ENCODE measurements around the gene IFT122. TPM values are rescaled to one million over a fixed set of nuclear protein-coding genes. Genes with fewer than 3 reads are reported as not detected.

Gene IFT122
- total and polyA plus RNA-seq, 2 donors (not counting 3 experiments of a cell fraction or from before 2014, with no cell fraction given), result 38.4 to 41.7 TPM

DNA sequence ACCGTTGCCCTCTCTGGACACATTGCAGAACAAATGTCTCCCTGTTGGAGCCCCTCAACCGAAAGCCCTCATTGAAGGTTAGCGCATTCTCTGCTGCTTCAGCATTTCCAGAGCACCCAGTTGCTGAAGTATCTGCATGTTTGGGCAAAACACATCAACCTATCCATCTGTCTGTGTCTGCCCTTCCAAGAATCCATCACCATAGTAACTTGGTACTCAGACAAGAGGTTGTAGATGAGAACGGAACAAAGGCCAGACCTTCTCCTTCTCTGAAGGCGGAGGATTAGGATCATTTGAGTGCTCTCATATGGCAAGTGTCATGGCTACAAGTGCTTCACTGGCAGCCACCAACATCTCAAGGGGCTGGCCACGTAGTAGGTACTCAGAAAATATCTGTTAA, 65.3 kb downstream of the IFT122 start:
- FAIRE-seq (no peak), DNase-seq (ENCODE audit: low read depth, low spot score) (no peak)
- H3K79me2 ChIP-seq (ENCODE audit: control insufficient read depth, insufficient read depth, low read length), result no peaks in the 10 kb centered on the region
- BruUV-seq (replicated peaks), result no TSS peak
- dilution Hi-C loops (cut with MboI; ENCODE audit: extremely low pct_ligation_motif_present, low sequenced_read_pairs), result no loop called here
- TF ChIP-seq EZH2 (IDR thresholded peaks at IDR 0.05; ENCODE audit: borderline replicate concordance, low read depth, low read length, severe bottlenecking) (no peak), POLR2AphosphoS5 (IDR thresholded peaks at IDR 0.05; ENCODE audit: insufficient read depth, low read depth, low read length) (no peak), GATA2 (IDR thresholded peaks at IDR 0.05; ENCODE audit: insufficient read depth, insufficient read length, low read depth, low read length) (no peak), FOS (IDR thresholded peaks at IDR 0.05; ENCODE audit: borderline replicate concordance, insufficient read depth, low read length) (no peak), POLR2A (IDR thresholded peaks at IDR 0.05; ENCODE audit: low read depth, low read length) (no peak), MYC (IDR thresholded peaks at IDR 0.05; ENCODE audit: low read depth, low read length) (no peak), CTCF (IDR thresholded peaks at IDR 0.05; ENCODE audit: extremely low read depth in 1 of 2, insufficient read depth in 1 of 2, low read depth in 1 of 2, low read length in 2 of 2) (no peak), JUN (IDR thresholded peaks at IDR 0.05; ENCODE audit: borderline replicate concordance, insufficient read depth, insufficient read length, low read depth) (no peak)
- TF ChIP-seq, protein P1, sequence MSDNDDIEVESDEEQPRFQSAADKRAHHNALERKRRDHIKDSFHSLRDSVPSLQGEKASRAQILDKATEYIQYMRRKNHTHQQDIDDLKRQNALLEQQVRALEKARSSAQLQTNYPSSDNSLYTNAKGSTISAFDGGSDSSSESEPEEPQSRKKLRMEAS (IDR thresholded peaks at IDR 0.05; ENCODE audit: insufficient read depth, insufficient read length), result no peak
- no peaks in the 10 kb centered on the region for H4K20me1 ChIP-seq (replicated peaks; ENCODE audit: control insufficient read depth, extremely low read depth, insufficient read depth, low read length)
- H3K4me2 ChIP-seq (ENCODE audit: insufficient read depth, low read length), result no peak overlapping the region
- H2AFZ ChIP-seq (ENCODE audit: low read depth, low read length), result no peak overlapping the region
- intact Hi-C loops (cut with micrococcal nuclease), result no loop called here
- H3K36me3 ChIP-seq (ENCODE audit: control insufficient read depth in 2 of 2, extremely low read depth in 1 of 2, insufficient read depth in 2 of 2, low read length in 2 of 2), result peaks cover 0 to 13% of the 10 kb centered on the region in 2 experiments
- H3K9ac ChIP-seq (replicated peaks; ENCODE audit: extremely low read depth, insufficient read depth, low read length), result no peak overlapping the region
- H3K4me3 ChIP-seq (replicated peaks in 1 of 3; ENCODE audit: insufficient read depth in 1 of 3, low read depth in 1 of 3, low read length in 3 of 3), result no peak overlapping the region
- H3K27ac ChIP-seq (ENCODE audit: insufficient read depth, low read depth, low read length), result no peak overlapping the region
- no peaks in the 10 kb centered on the region for H3K9me3 ChIP-seq (replicated peaks; ENCODE audit: control insufficient read depth, insufficient read depth, low read length)
- POLR2A ChIA-PET, result no interaction called here
- H3K9me1 ChIP-seq (replicated peaks; ENCODE audit: control insufficient read depth, extremely low read depth, insufficient read depth, low read length), result no peaks in the 10 kb centered on the region
- H3K27me3 ChIP-seq (ENCODE audit: control insufficient read depth in 2 of 2, insufficient read depth in 2 of 2, low read length in 2 of 2), result no peaks in the 10 kb centered on the region
- peaks cover 5% of the 10 kb centered on the region for H3K4me1 ChIP-seq (ENCODE audit: control insufficient read depth, extremely low read depth, insufficient read depth, low read length)
- CTCF ChIA-PET, result no interaction called here

All from endothelial cell of umbilical vein (primary cell).